A673 (cell line): ENCODE data around the gene PLPP7. TPM values are rescaled to one million over a fixed set of nuclear protein-coding genes. Genes with fewer than 3 reads are reported as not detected.

ENCODE experiments used
- BruUV-seq: library from RNA; stranded (reverse); fragments of 400-500 nt; replicated peaks from 2 replicates; lab custom pipeline; 2021; lab: Mats Ljungman, UMichigan
- CTCF ChIA-PET: fragments of 300-600 bp; sonication (Branson Sonifier 250); formaldehyde crosslinking; loops from one replicate; lab custom pipeline; 2022; ENCODE audit warnings: antibody characterized with exemption; lab: Charles Lee
- POLR2A ChIA-PET: fragments of 300-600 bp; sonication (Branson Sonifier 250); formaldehyde crosslinking; loops from one replicate; lab custom pipeline; 2022; ENCODE audit warnings: antibody characterized with exemption; ENCODE audit not compliant: low non-redundant PET; lab: Charles Lee
- DNase-seq: peaks from one replicate; pipeline ENCODE4 v3.0.0-alpha.2; 2015; ENCODE audit warnings: low spot score
- H3K27ac ChIP-seq: fragments of 200-600 bp; sonication (generic); 2 replicates; pipeline ENCODE4 v1.5.1; 2016; ENCODE audit warnings: mixed run types, low read depth, mild to moderate bottlenecking, mixed read lengths, antibody characterized with exemption, low read length; ENCODE audit not compliant: poor library complexity, severe bottlenecking
- H3K27me3 ChIP-seq: fragments of 200-600 bp; sonication (generic); replicated peaks from 2 replicates; pipeline ENCODE4 v1.6.1; 2017; ENCODE audit warnings: mixed run types, low read depth, mild to moderate bottlenecking, mixed read lengths, antibody characterized with exemption, low read length; ENCODE audit not compliant: insufficient read depth, poor library complexity
- H3K36me3 ChIP-seq: fragments of 200-600 bp; sonication (generic); 2 replicates; pipeline ENCODE4 v1.6.1; 2016; ENCODE audit warnings: mixed run types, mild to moderate bottlenecking, mixed read lengths, antibody characterized with exemption, low read length; ENCODE audit not compliant: insufficient read depth, poor library complexity, severe bottlenecking
- H3K4me1 ChIP-seq: fragments of 200-600 bp; sonication (generic); 2 replicates; pipeline ENCODE4 v1.6.1; 2017; ENCODE audit warnings: mixed run types, mild to moderate bottlenecking, mixed read lengths, antibody characterized with exemption, low read length; ENCODE audit not compliant: insufficient read depth, poor library complexity, severe bottlenecking
- H3K4me3 ChIP-seq: fragments of 200-600 bp; sonication (generic); 2 replicates; pipeline ENCODE4 v1.5.1; 2016; ENCODE audit warnings: low read depth, mixed run types, mild to moderate bottlenecking, mixed read lengths, low read length; ENCODE audit not compliant: poor library complexity, severe bottlenecking
- H3K9me3 ChIP-seq: fragments of 200-600 bp; sonication (generic); 2 replicates; pipeline ENCODE4 v1.6.1; 2016; ENCODE audit warnings: mixed run types, low read depth, mild to moderate bottlenecking, mixed read lengths, antibody characterized with exemption, low read length; ENCODE audit not compliant: poor library complexity, severe bottlenecking
- CTCF ChIP-seq: fragments of 300-800, 200-600 bp; sonication (generic); conservative IDR thresholded peaks from 2 replicates; pipeline ENCODE4 v1.5.1; 2017; ENCODE audit warnings: low read depth, mild to moderate bottlenecking, antibody characterized with exemption, low read length, moderate library complexity, mixed read lengths
- EZH2 ChIP-seq: fragments of 200-600 bp; sonication (generic); IDR thresholded peaks from 2 replicates; pipeline ENCODE4 v1.6.1; 2017; ENCODE audit warnings: borderline replicate concordance, low read depth, mild to moderate bottlenecking, mixed read lengths, antibody characterized with exemption, low read length; ENCODE audit not compliant: poor library complexity, severe bottlenecking
- intact Hi-C: fragments of 100-400 bp; cut with micrococcal nuclease; formaldehyde crosslinking; loops from one replicate; pipeline ENCODE4 v1.10.0; 2022; ENCODE audit not compliant: unreplicated experiment
- total RNA-seq: library from RNA; stranded (reverse); gene quantifications from 2 replicates; pipeline ENCODE4 v1.2.3, GENCODE V29; 2021

The PLPP7 gene
- total RNA-seq, 1 experiment from 2014 or later, result not detected

DNA sequence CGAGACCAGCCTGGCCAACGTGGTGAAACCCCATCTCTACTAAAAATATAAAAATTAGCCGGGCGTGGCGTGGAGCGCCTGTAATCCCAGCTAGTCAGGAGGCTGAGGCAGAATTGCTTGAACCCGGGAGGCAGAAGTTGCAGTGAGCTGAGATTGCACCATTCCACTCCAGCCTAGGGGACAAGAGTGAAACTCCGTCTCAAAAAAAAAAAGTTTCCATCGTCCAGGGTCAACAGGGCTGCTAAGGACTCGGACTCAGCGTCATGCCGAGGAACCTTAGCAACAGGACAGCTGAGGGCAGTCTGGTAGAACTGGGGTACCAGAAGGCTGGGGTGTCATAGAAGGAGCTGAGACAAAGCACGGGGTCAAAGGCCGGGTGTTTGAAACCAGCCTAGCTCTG, 34.9 kb upstream of the PLPP7 start:
- peaks cover 43% of the 10 kb centered on the region for H3K4me1 ChIP-seq
- POLR2A ChIA-PET, result no interaction called here
- intact Hi-C loops, result loop anchor here (5.0 kb wide), 1 partner anchor 47 kb away; no protein-coding TSS in a partner anchor
- H3K36me3 ChIP-seq, result no peaks in the 10 kb centered on the region
- peak overlapping the region; percentile 94 for H3K27ac ChIP-seq
- BruUV-seq, result no TSS peak
- H3K27me3 ChIP-seq, result no peaks in the 10 kb centered on the region
- H3K4me3 ChIP-seq, result no peak overlapping the region
- CTCF ChIA-PET, result no interaction called here
- DNase-seq, result no peak
- TF ChIP-seq CTCF, result no peak
- H3K9me3 ChIP-seq, result no peaks in the 10 kb centered on the region

- intact Hi-C loops, result no loop called here
- TF ChIP-seq CTCF (no peak), EZH2 (no peak)
- POLR2A ChIA-PET, result interaction anchor here (0.6 kb wide), 2 partner anchors 20 to 63 kb away, joined by 3 to 4 read pairs; no protein-coding TSS in a partner anchor
- no peak for DNase-seq
- CTCF ChIA-PET, result interaction anchor here (0.6 to 1.3 kb wide), 3 partner anchors 75 to 118 kb away, joined by 3 to 5 read pairs (median 3); no protein-coding TSS in a partner anchor
- Histone ChIP-seq H3K4me1 (peaks cover 43% of the 10 kb centered on the region), H3K27me3 (no peaks in the 10 kb centered on the region), H3K9me3 (no peaks in the 10 kb centered on the region), H3K4me3 (no peak overlapping the region), H3K27ac (peak overlapping the region; percentile 94), H3K36me3 (no peaks in the 10 kb centered on the region)
- TSS peak; percentile 94 for BruUV-seq
These were observed 33.8 kb upstream of the PLPP7 start for GRCh38 chr9:131255676-131256197.

DNA sequence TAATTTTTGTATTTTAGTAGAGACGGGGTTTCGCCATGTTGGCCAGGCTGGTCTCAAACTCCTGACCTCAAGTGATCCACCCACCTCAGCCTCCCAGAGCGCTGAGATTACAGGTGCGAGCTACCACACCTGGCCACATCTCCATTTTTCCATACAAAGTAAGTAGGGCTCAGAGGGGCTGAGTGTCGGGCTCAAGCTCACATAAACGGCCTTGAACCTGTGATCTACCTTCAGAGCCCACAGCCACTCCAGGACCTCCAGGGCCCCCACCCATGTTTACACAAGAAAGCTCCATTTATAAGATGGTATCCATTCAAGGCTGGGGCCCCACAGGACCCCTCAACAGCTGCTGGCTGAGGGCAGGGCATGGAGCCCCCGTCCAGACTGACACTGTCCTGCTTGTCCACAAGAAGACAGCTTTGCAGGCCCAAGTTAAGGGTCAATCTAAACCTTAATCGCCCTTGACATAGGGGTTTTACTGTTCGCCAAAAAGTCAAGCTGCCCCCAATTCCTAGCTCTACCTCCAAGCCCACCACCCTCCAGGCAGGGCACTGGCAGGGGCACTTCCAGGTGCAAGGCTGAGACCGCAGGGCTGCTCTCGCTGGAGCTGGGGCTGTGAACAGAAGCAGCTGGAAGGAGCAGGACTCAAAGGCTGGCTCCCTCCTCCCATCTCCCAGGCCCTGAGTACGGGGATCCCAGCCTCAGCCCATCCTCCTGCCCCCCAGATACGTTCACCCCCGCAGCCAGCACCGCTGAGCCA, 32.1 kb upstream of the PLPP7 start:
- Histone ChIP-seq H3K27ac (peak overlapping the region; percentile 94), H3K36me3 (no peaks in the 10 kb centered on the region), H3K4me3 (no peak overlapping the region), H3K27me3 (no peaks in the 10 kb centered on the region), H3K4me1 (peaks cover 43% of the 10 kb centered on the region), H3K9me3 (no peaks in the 10 kb centered on the region)
- TF ChIP-seq EZH2, result no peak
- no peak for TF ChIP-seq CTCF
- ChIA-PET POLR2A (no interaction called here), CTCF (no interaction called here)
- no peak for DNase-seq
- BruUV-seq, result no TSS peak
- intact Hi-C loops, result no loop called here
